H1 (cell line): ENCODE data around the gene EGFR. TPM values are rescaled to one million over a fixed set of nuclear protein-coding genes. Genes with fewer than 3 reads are reported as not detected.

Source experiments
- CTCF ChIA-PET: fragments of 300-600 bp; sonication (Branson Sonifier 250); formaldehyde crosslinking; loops from one replicate; lab custom pipeline; 2021; ENCODE audit not compliant: partially characterized antibody; lab: Charles Lee
- POLR2A ChIA-PET: fragments of 300-600 bp; sonication (Branson Sonifier 250); formaldehyde crosslinking; loops from one replicate; lab custom pipeline; 2021; ENCODE audit warnings: inconsistent platforms; ENCODE audit not compliant: partially characterized antibody; lab: Charles Lee
- DNase-seq, 2 experiments: peaks; one replicate each; pipeline versions ENCODE4 v3.0.0 to v3.0.0-alpha.2; 2010 to 2022; ENCODE audit warnings: low spot score in 2 of 2, low read depth in 1 of 2, mixed read lengths in 1 of 2
- FAIRE-seq: peaks from 2 replicates; lab custom pipeline; 2011; peaks lifted over from hg19 to GRCh38; lab: Jason Lieb, UNC
- H2AFZ ChIP-seq: 2 replicates; pipeline ENCODE4 v1.8.1; 2012; ENCODE audit warnings: low read length, inconsistent platforms
- H2AK5ac ChIP-seq: 2 replicates; pipeline ENCODE4 v1.6.1; 2013; ENCODE audit warnings: low read depth, low read length
- H2BK120ac ChIP-seq: replicated peaks from 2 replicates; pipeline ENCODE3; 2013; ENCODE audit warnings: low read depth, low read length, inconsistent platforms
- H2BK12ac ChIP-seq: 2 replicates; pipeline ENCODE4 v1.6.1; 2013; ENCODE audit warnings: low read depth, low read length
- H2BK15ac ChIP-seq: 2 replicates; pipeline ENCODE4 v1.6.1; 2013; ENCODE audit warnings: low read length
- H2BK20ac ChIP-seq: 2 replicates; pipeline ENCODE4 v1.6.1; 2013; ENCODE audit warnings: low read length
- H2BK5ac ChIP-seq: 2 replicates; pipeline ENCODE4 v1.6.1; 2013; ENCODE audit warnings: low read depth, low read length
- H3K14ac ChIP-seq: 2 replicates; pipeline ENCODE4 v1.6.1; 2013; ENCODE audit warnings: inconsistent platforms; ENCODE audit not compliant: insufficient read length
- H3K18ac ChIP-seq: 2 replicates; pipeline ENCODE4 v1.6.1; 2013; ENCODE audit warnings: low read length; ENCODE audit errors: extremely low read depth
- H3K23ac ChIP-seq: 2 replicates; pipeline ENCODE4 v1.6.1; 2013; ENCODE audit warnings: inconsistent platforms; ENCODE audit not compliant: insufficient read length
- H3K23me2 ChIP-seq: 2 replicates; pipeline ENCODE4 v1.6.1; 2013; ENCODE audit warnings: low read depth, low read length
- H3K27ac ChIP-seq: 2 replicates; pipeline ENCODE4 v1.6.1; 2011; ENCODE audit warnings: low read depth, low read length, inconsistent platforms
- H3K27me3 ChIP-seq, 4 experiments: replicated peaks in 1 of 4; 1 replicate in 1 of 4; 2 replicates in 3 of 4; pipeline versions ENCODE4 v1.6.1 to v1.8.1; 2011 to 2013; ENCODE audit warnings: low read length in 3 of 4, mild to moderate bottlenecking in 3 of 4, inconsistent platforms in 2 of 4, mixed read lengths in 2 of 4, moderate library complexity in 1 of 4; ENCODE audit not compliant: control insufficient read depth in 3 of 4, insufficient read depth in 3 of 4; ENCODE audit errors: extremely low read depth in 1 of 4
- H3K36me3 ChIP-seq, 4 experiments: 2 replicates each; pipeline versions ENCODE4 v1.6.1 to v1.8.1; 2011 to 2013; ENCODE audit warnings: mild to moderate bottlenecking in 4 of 4, low read length in 3 of 4, moderate library complexity in 2 of 4, control low read depth in 1 of 4, inconsistent platforms in 1 of 4; ENCODE audit not compliant: insufficient read depth in 4 of 4, control insufficient read depth in 2 of 4
- H3K4ac ChIP-seq: replicated peaks from 2 replicates; pipeline ENCODE3; 2013; ENCODE audit warnings: low read length, low read depth, mixed read lengths, inconsistent platforms; ENCODE audit not compliant: insufficient read length
- H3K4me1 ChIP-seq, 4 experiments: replicated peaks in 1 of 4; 1 replicate in 1 of 4; 2 replicates in 3 of 4; pipeline versions ENCODE4 v1.6.1 to v1.8.1; 2011 to 2013; ENCODE audit warnings: low read length in 3 of 4, inconsistent platforms in 2 of 4, mixed read lengths in 1 of 4; ENCODE audit not compliant: insufficient read depth in 4 of 4, control insufficient read depth in 3 of 4
- H3K4me2 ChIP-seq, 2 experiments: 2 replicates each; pipeline versions ENCODE4 v1.6.1 to v1.8.1; 2011 to 2013; ENCODE audit warnings: low read depth in 2 of 2, low read length in 2 of 2, control low read depth in 1 of 2, inconsistent platforms in 1 of 2, mild to moderate bottlenecking in 1 of 2; ENCODE audit not compliant: insufficient read depth in 1 of 2
- H3K4me3 ChIP-seq, 4 experiments: fragments of 200-600, 300-600 bp in 1 of 4; sonication (generic), shearing (Covaris generic), sonication (Bioruptor Twin) in 1 of 4; 2 replicates each; pipeline versions ENCODE4 v1.5.1 to v1.8.1; 2011 to 2016; ENCODE audit warnings: low read length in 4 of 4, low read depth in 3 of 4, control low read depth in 2 of 4, inconsistent platforms in 2 of 4, mild to moderate bottlenecking in 2 of 4, mixed read lengths in 1 of 4, moderate library complexity in 1 of 4; ENCODE audit not compliant: insufficient read depth in 2 of 4; ENCODE audit errors: extremely low read depth in 1 of 4
- H3K56ac ChIP-seq: replicated peaks from 2 replicates; pipeline ENCODE3; 2013; ENCODE audit warnings: low read depth, mild to moderate bottlenecking, mixed read lengths, low read length, inconsistent platforms; ENCODE audit not compliant: insufficient read length
- H3K79me1 ChIP-seq: 2 replicates; pipeline ENCODE4 v1.6.1; 2013; ENCODE audit warnings: low read depth, low read length, control low read depth
- H3K79me2 ChIP-seq, 2 experiments: 2 replicates each; pipeline versions ENCODE4 v1.6.1 to v1.8.1; 2012 to 2013; ENCODE audit warnings: low read length in 2 of 2, mild to moderate bottlenecking in 2 of 2, inconsistent platforms in 1 of 2; ENCODE audit not compliant: insufficient read depth in 2 of 2, control insufficient read depth in 1 of 2
- H3K9ac ChIP-seq, 4 experiments: replicated peaks in 1 of 4; 1 replicate in 1 of 4; 2 replicates in 3 of 4; pipeline versions ENCODE4 v1.6.1 to v1.8.1; 2011 to 2013; ENCODE audit warnings: low read depth in 3 of 4, low read length in 3 of 4, control low read depth in 2 of 4, mild to moderate bottlenecking in 2 of 4, moderate library complexity in 2 of 4, inconsistent platforms in 1 of 4; ENCODE audit errors: extremely low read depth in 1 of 4
- H3K9me3 ChIP-seq, 2 experiments: 2 replicates each; pipeline versions ENCODE4 v1.6.1 to v1.8.1; 2012 to 2013; ENCODE audit warnings: mild to moderate bottlenecking in 2 of 2, moderate library complexity in 2 of 2, control low read depth in 1 of 2, inconsistent platforms in 1 of 2, low read depth in 1 of 2, low read length in 1 of 2, mixed read lengths in 1 of 2; ENCODE audit not compliant: insufficient read depth in 2 of 2
- H4K20me1 ChIP-seq, 2 experiments: replicated peaks in 1 of 2; 2 replicates each; pipeline versions ENCODE3 to v1.8.1; 2011 to 2013; ENCODE audit warnings: inconsistent platforms in 2 of 2, low read length in 2 of 2, mild to moderate bottlenecking in 1 of 2; ENCODE audit not compliant: insufficient read depth in 2 of 2, control insufficient read depth in 1 of 2
- H4K5ac ChIP-seq: 2 replicates; pipeline ENCODE4 v1.6.1; 2013; ENCODE audit warnings: low read length, low read depth, mixed read lengths, inconsistent platforms; ENCODE audit not compliant: insufficient read length
- H4K8ac ChIP-seq: 2 replicates; pipeline ENCODE4 v1.8.0; 2013; ENCODE audit warnings: mild to moderate bottlenecking, moderate library complexity, low read length, inconsistent platforms; ENCODE audit not compliant: insufficient read depth; ENCODE audit errors: extremely low read depth
- H4K91ac ChIP-seq: replicated peaks from 2 replicates; pipeline ENCODE3; 2013; ENCODE audit warnings: low read length, mixed read lengths, inconsistent platforms; ENCODE audit not compliant: insufficient read length
- CHD1 ChIP-seq: IDR thresholded peaks from 2 replicates; pipeline ENCODE4 v1.6.1; 2012; ENCODE audit warnings: low read depth, low read length, improper control_type of control experiment
- GABPA ChIP-seq: IDR thresholded peaks from 2 replicates; pipeline ENCODE4 v1.6.1; 2011; ENCODE audit warnings: mild to moderate bottlenecking, low read length, moderate library complexity, borderline replicate concordance; ENCODE audit not compliant: insufficient read depth
- GTF2F1 ChIP-seq: IDR thresholded peaks from 2 replicates; pipeline ENCODE4 v1.6.1; 2012; ENCODE audit warnings: low read depth, low read length, improper control_type of control experiment, borderline replicate concordance
- JUND ChIP-seq: IDR thresholded peaks from 2 replicates; pipeline ENCODE4 v1.6.1; 2011; ENCODE audit warnings: mild to moderate bottlenecking, improper control_type of control experiment, low read length
- KDM1A ChIP-seq: fragments of 200-600, 300-600 bp; sonication (generic); IDR thresholded peaks from 2 replicates; pipeline ENCODE4 v1.7.1; 2016; ENCODE audit warnings: mild to moderate bottlenecking, low read length, borderline replicate concordance
- KDM4A ChIP-seq: IDR thresholded peaks from one replicate; pipeline ENCODE4 v1.7.1; 2012; ENCODE audit warnings: low read depth, mild to moderate bottlenecking, moderate library complexity, low read length, inconsistent platforms; ENCODE audit not compliant: severe bottlenecking
- KDM5A ChIP-seq: fragments of 200-600 bp; IDR thresholded peaks from 2 replicates; pipeline ENCODE4 v1.7.1; 2012; ENCODE audit warnings: mild to moderate bottlenecking, low read length, inconsistent platforms, mixed read lengths
- POLR2A ChIP-seq, 2 experiments: IDR thresholded peaks; 1 replicate in 1 of 2; 2 replicates in 1 of 2; pipeline ENCODE4 v1.6.1; 2011; ENCODE audit warnings: low read depth in 2 of 2, low read length in 2 of 2, mild to moderate bottlenecking in 2 of 2; ENCODE audit errors: control extremely low read depth in 1 of 2
- POLR2AphosphoS5 ChIP-seq: IDR thresholded peaks from 2 replicates; pipeline ENCODE4 v1.6.1; 2011; ENCODE audit warnings: low read depth, low read length
- RFX5 ChIP-seq: IDR thresholded peaks from 2 replicates; pipeline ENCODE4 v1.6.1; 2011; ENCODE audit warnings: low read depth, low read length, improper control_type of control experiment, borderline replicate concordance
- SAP30 ChIP-seq: fragments of 300-600 bp; sonication (generic); IDR thresholded peaks from 2 replicates; pipeline ENCODE4 v1.7.1; 2012; ENCODE audit warnings: low read length, moderate library complexity, mild to moderate bottlenecking, inconsistent platforms; ENCODE audit not compliant: insufficient read depth, insufficient replicate concordance
- SIN3A ChIP-seq, 2 experiments: IDR thresholded peaks in 1 of 2; conservative IDR thresholded peaks in 1 of 2; 2 replicates each; pipeline ENCODE4 v1.6.1; 2011 to 2012; ENCODE audit warnings: low read length in 2 of 2, improper control_type of control experiment in 1 of 2, low read depth in 1 of 2, mild to moderate bottlenecking in 1 of 2
- SP4 ChIP-seq: IDR thresholded peaks from 2 replicates; pipeline ENCODE4 v1.6.1; 2012; ENCODE audit warnings: low read length, inconsistent platforms
- YY1 ChIP-seq: IDR thresholded peaks from 2 replicates; pipeline ENCODE4 v1.6.1; 2011; ENCODE audit warnings: low read depth, mild to moderate bottlenecking, low read length
- WGBS, 2 experiments: shearing (Covaris generic) in 1 of 2; methylation state at CpG; one replicate each; pipeline versions ENCODE4 v1.1.6 to v1.1.7; 2013 to 2015; ENCODE audit warnings: low lambda C conversion rate in 2 of 2, mixed read lengths in 2 of 2, inconsistent platforms in 1 of 2, low coverage in 1 of 2, missing lambda C conversion rate in 1 of 2; ENCODE audit not compliant: insufficient replicate concordance in 2 of 2, insufficient coverage in 1 of 2, insufficient read length in 1 of 2; ENCODE audit errors: extremely low coverage in 1 of 2, missing lambda C conversion rate in 1 of 2; 5-methylcytosine and 5-hydroxymethylcytosine counted together
- polyA plus RNA-seq, 7 experiments: library from polyadenylated mRNA; depleted of rRNA in 3 of 7; stranded (reverse) in 5 of 7; unstranded in 2 of 7; fragments of >200 nt in 5 of 7; fragments of 200-250 nt in 2 of 7; gene quantifications; 1 replicate in 5 of 7; 2 replicates in 1 of 7; 4 replicates in 1 of 7; pipeline versions ENCODE4 v1.2.1 to v1.2.3, GENCODE V29; 2011 to 2013; ENCODE audit warnings: missing spikeins in 2 of 7, mixed read lengths in 2 of 7
- total RNA-seq: library from RNA; stranded (reverse); fragmentation: NEBNext Ultra II Directional; extraction: Animal tissue kit (Norgen Biotek cat#: 25700); gene quantifications from 2 replicates; pipeline ENCODE4 v1.2.1, GENCODE V29; 2021
- TF ChIP-seq, protein P1 (sequence below): IDR thresholded peaks from 2 replicates; pipeline ENCODE4 v1.6.1; 2012; ENCODE audit warnings: inconsistent platforms

The EGFR gene
- total and polyA plus RNA-seq, 2 of the 8 experiments (the other 6 are each of a cell fraction or from before 2014, with no cell fraction given) = 1.9 to 5.8 TPM

DNA sequence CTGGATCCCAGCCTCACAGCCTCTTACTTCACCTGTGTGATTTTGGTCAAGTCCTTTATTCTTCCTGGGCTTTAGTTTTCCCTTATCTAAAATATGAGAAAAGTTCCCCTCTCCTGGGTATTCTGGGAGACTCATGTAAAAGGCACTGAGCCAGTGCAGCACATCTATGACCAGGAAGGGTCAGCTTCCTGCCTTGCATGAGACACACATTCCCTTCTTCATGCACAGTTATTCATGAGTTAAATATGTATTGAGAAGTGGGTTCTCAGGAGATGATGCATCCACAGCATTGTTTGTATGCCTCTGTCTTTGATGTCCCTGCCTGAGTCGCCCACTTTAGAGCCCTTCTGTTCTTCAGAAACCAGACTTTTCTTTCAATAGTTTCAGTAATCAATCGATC is 33.3 kb downstream of the EGFR start:
- DNase-seq = no peak
- Histone ChIP-seq H4K8ac (no peak overlapping the region), H2BK5ac (no peak overlapping the region), H3K4me3 (no peak overlapping the region), H3K18ac (no peak overlapping the region), H2AFZ (no peak overlapping the region), H3K23me2 (no peaks in the 10 kb centered on the region; the same call in 1 of the 2 replicates), H4K5ac (no peak overlapping the region), H3K9ac (no peak overlapping the region), H2BK20ac (no peak overlapping the region), H3K79me1 (no peaks in the 10 kb centered on the region), H3K4me1 (peaks cover 0 to 2% (median 0%) of the 10 kb centered on the region in 4 experiments; a peak in 2 of 7 replicates), H2BK12ac (no peak overlapping the region), H3K27me3 (no peaks in the 10 kb centered on the region), H3K27ac (no peak overlapping the region), H4K20me1 (no peaks in the 10 kb centered on the region), H3K4ac (no peak overlapping the region), H2BK15ac (no peak overlapping the region), H3K23ac (no peak overlapping the region), H2BK120ac (no peak overlapping the region), H2AK5ac (no peak overlapping the region), H4K91ac (no peak overlapping the region), H3K79me2 (no peaks in the 10 kb centered on the region), H3K56ac (no peak overlapping the region), H3K4me2 (no peak overlapping the region), H3K9me3 (no peaks in the 10 kb centered on the region), H3K36me3 (no peaks in the 10 kb centered on the region), H3K14ac (no peak overlapping the region)
- 76% methylated on average over 2 of the region's 2 CpGs; no CpG with 5 or more reads in 1 of the 2 experiments for WGBS, 2 experiments
- POLR2A ChIA-PET = no interaction called here
- no peak for FAIRE-seq
- CTCF ChIA-PET = interaction anchor here (1.3 kb wide), 1 partner anchor 203 kb away, joined by 3 read pairs; no protein-coding TSS in a partner anchor
- TF ChIP-seq KDM4A = no peak
- TF ChIP-seq RFX5 = no peak
- no peak for TF ChIP-seq KDM5A
- no peak for TF ChIP-seq YY1
- TF ChIP-seq POLR2A (IDR thresholded peaks at IDR 0.05; ENCODE audit: control extremely low read depth in 1 of 2, low read depth in 2 of 2, low read length in 2 of 2) = no peak
- no peak for TF ChIP-seq GABPA
- TF ChIP-seq GTF2F1 = no peak
- no peak for TF ChIP-seq SAP30
- no peak for TF ChIP-seq POLR2AphosphoS5
- no peak for TF ChIP-seq JUND
- no peak for TF ChIP-seq KDM1A
- no peak for TF ChIP-seq SP4
- TF ChIP-seq CHD1 = no peak
- no peak for TF ChIP-seq SIN3A (conservative IDR thresholded peaks at IDR 0.05 in 1 of 2, IDR thresholded peaks at IDR 0.05 in 1 of 2; ENCODE audit: low read depth in 1 of 2, low read length in 2 of 2)
- TF ChIP-seq, protein P1, sequence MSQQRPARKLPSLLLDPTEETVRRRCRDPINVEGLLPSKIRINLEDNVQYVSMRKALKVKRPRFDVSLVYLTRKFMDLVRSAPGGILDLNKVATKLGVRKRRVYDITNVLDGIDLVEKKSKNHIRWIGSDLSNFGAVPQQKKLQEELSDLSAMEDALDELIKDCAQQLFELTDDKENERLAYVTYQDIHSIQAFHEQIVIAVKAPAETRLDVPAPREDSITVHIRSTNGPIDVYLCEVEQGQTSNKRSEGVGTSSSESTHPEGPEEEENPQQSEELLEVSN = no peak
